Fibroblast of upper back skin (primary cell): Measurements from ENCODE around the gene TFDP2.
A peak's percentile ranks its signal among the peaks of the same experiment; 100 is the strongest.
"Not testable (repeated sequence)": the region's sequence is repeated elsewhere in the genome, so short reads cannot be mapped to it uniquely, and the experiment has no call there.

Experiments
- DNase-seq: peaks from one replicate; pipeline ENCODE4 v3.0.0-alpha.2; 2013

TFDP2 gene

GRCh38 chr3:142148792-142149672 lies at the start of gene TFDP2:
Gene TFDP2, minus strand, starts transcription at chr3:142149544. Its CDS starts 47,795 bp downstream, at chr3:142101749.
- DNase-seq: peak; percentile 85

- no peak for DNase-seq
Observed at GRCh38 chr3:142188846-142189245, 39.5 kb upstream of the TFDP2 start.

- DNase-seq: peak; percentile 11
Observed at GRCh38 chr3:142180761-142181362, 31.5 kb upstream of the TFDP2 start.

- no peak for DNase-seq
Observed at GRCh38 chr3:142175478-142175877, 26.1 kb upstream of the TFDP2 start.

GRCh38 chr3:142174559-142174958 lies 25.2 kb upstream of the TFDP2 start:
- no peak for DNase-seq

- DNase-seq: no peak
Observed at GRCh38 chr3:142168514-142168913, 19.2 kb upstream of the TFDP2 start.

GRCh38 chr3:142165194-142165593 lies 15.8 kb upstream of the TFDP2 start:
- DNase-seq: no peak

- no peak for DNase-seq
Observed at GRCh38 chr3:142159083-142159740, 9.9 kb upstream of the TFDP2 start.

- no peak for DNase-seq
Observed at GRCh38 chr3:142154186-142154585, 4.8 kb upstream of the TFDP2 start.

- DNase-seq: no peak
Observed at GRCh38 chr3:142152384-142152783, 3.0 kb upstream of the TFDP2 start.

- DNase-seq: no peak
Observed at GRCh38 chr3:142151828-142152227, 2.5 kb upstream of the TFDP2 start.

GRCh38 chr3:142151240-142151639 lies 1.9 kb upstream of the TFDP2 start:
- no peak for DNase-seq

GRCh38 chr3:142150271-142150670 lies 927 bp upstream of the TFDP2 start:
- DNase-seq: no peak

GRCh38 chr3:142149673-142149992 lies 289 bp upstream of the TFDP2 start:
- DNase-seq: no peak

GRCh38 chr3:142148044-142148791 lies 1.1 kb downstream of the TFDP2 start:
- no peak for DNase-seq

- not testable (repeated sequence) for DNase-seq
Observed at GRCh38 chr3:142144587-142144986, 4.8 kb downstream of the TFDP2 start.

- DNase-seq: not testable (repeated sequence)
Observed at GRCh38 chr3:142140608-142141285, 8.6 kb downstream of the TFDP2 start.

GRCh38 chr3:142137089-142137488 lies 12.3 kb downstream of the TFDP2 start:
- not testable (repeated sequence) for DNase-seq

GRCh38 chr3:142134799-142135325 lies 14.5 kb downstream of the TFDP2 start:
- DNase-seq: no peak

GRCh38 chr3:142129516-142130171 lies 19.7 kb downstream of the TFDP2 start:
- DNase-seq: no peak

GRCh38 chr3:142127941-142128658 lies 21.2 kb downstream of the TFDP2 start:
- DNase-seq: no peak
